Central memory CD8-positive, alpha-beta T cell (primary cell): ENCODE measurements around the gene FITM1.

ENCODE experiments used
- ATAC-seq: fragments of 150-1000 bp; cut with Tn5 transposase; replicated peaks from 2 replicates; pipeline ENCODE4 v1.10.0; 2022; ENCODE audit warnings: mild to moderate bottlenecking, moderate FRiP score, moderate number of reproducible peaks; ENCODE audit not compliant: poor library complexity, severe bottlenecking; ENCODE audit errors: extremely low read depth
- DNase-seq, 2 donors: peaks; one replicate each; pipeline ENCODE4 v3.0.0; 2021; ENCODE audit warnings: low spot score in 2 of 2
- H3K27ac Mint-ChIP-seq: one replicate; pipeline ENCODE4 v1.8.0; 2022; ENCODE audit warnings: low read depth, mild to moderate bottlenecking, moderate library complexity, mixed read lengths
- H3K27me3 Mint-ChIP-seq: one replicate; pipeline ENCODE4 v1.8.0; 2022; ENCODE audit warnings: mixed read lengths
- H3K36me3 Mint-ChIP-seq: one replicate; pipeline ENCODE4 v1.8.0; 2022; ENCODE audit warnings: mild to moderate bottlenecking, moderate library complexity, mixed read lengths; ENCODE audit not compliant: insufficient read depth
- H3K4me1 Mint-ChIP-seq: one replicate; pipeline ENCODE4 v1.8.0; 2022; ENCODE audit warnings: mixed read lengths
- H3K4me3 Mint-ChIP-seq: one replicate; pipeline ENCODE4 v1.8.0; 2022; ENCODE audit warnings: mild to moderate bottlenecking, moderate library complexity, mixed read lengths
- H3K9me3 Mint-ChIP-seq: one replicate; pipeline ENCODE4 v1.8.0; 2022; ENCODE audit warnings: mixed read lengths

Gene FITM1

GRCh38 chr14:24116128-24116814 is 14.2 kb upstream of the FITM1 start:
- Mint-ChIP-seq H3K27me3 (no peaks in the 10 kb centered on the region), H3K27ac (peak overlapping the region; percentile 19), H3K4me3 (peak overlapping the region; percentile 93), H3K9me3 (no peaks in the 10 kb centered on the region), H3K36me3 (peaks cover 42% of the 10 kb centered on the region), H3K4me1 (peaks cover 29% of the 10 kb centered on the region)
- no peak for DNase-seq
- ATAC-seq: no peak

- ATAC-seq (no peak), DNase-seq (no peak)
- H3K27ac Mint-ChIP-seq: peak overlapping the region; percentile 19
- peaks cover 29% of the 10 kb centered on the region for H3K4me1 Mint-ChIP-seq
- H3K9me3 Mint-ChIP-seq: no peaks in the 10 kb centered on the region
- peaks cover 51% of the 10 kb centered on the region for H3K36me3 Mint-ChIP-seq
- no peaks in the 10 kb centered on the region for H3K27me3 Mint-ChIP-seq
- no peak overlapping the region for H3K4me3 Mint-ChIP-seq
Observed at GRCh38 chr14:24117179-24117578, 13.3 kb upstream of the FITM1 start.

GRCh38 chr14:24119691-24120090 is 10.8 kb upstream of the FITM1 start:
- ATAC-seq (no peak), DNase-seq (no peak)
- H3K27me3 Mint-ChIP-seq: no peaks in the 10 kb centered on the region
- H3K36me3 Mint-ChIP-seq: peaks cover 53% of the 10 kb centered on the region
- H3K4me1 Mint-ChIP-seq: peaks cover 29% of the 10 kb centered on the region
- H3K4me3 Mint-ChIP-seq: no peak overlapping the region
- no peak overlapping the region for H3K27ac Mint-ChIP-seq
- no peaks in the 10 kb centered on the region for H3K9me3 Mint-ChIP-seq

- H3K4me3 Mint-ChIP-seq: no peak overlapping the region
- H3K36me3 Mint-ChIP-seq: peaks cover 47% of the 10 kb centered on the region
- H3K27ac Mint-ChIP-seq: no peak overlapping the region
- H3K4me1 Mint-ChIP-seq: peaks cover 14% of the 10 kb centered on the region
- no peaks in the 10 kb centered on the region for H3K27me3 Mint-ChIP-seq
- no peaks in the 10 kb centered on the region for H3K9me3 Mint-ChIP-seq
- ATAC-seq (no peak), DNase-seq (no peak)
Observed at GRCh38 chr14:24121210-24121609, 9.2 kb upstream of the FITM1 start.

- no peak overlapping the region for H3K4me3 Mint-ChIP-seq
- H3K4me1 Mint-ChIP-seq: peaks cover 6% of the 10 kb centered on the region
- ATAC-seq (no peak), DNase-seq (no peak)
- peaks cover 46% of the 10 kb centered on the region for H3K36me3 Mint-ChIP-seq
- H3K27ac Mint-ChIP-seq: no peak overlapping the region
- H3K27me3 Mint-ChIP-seq: no peaks in the 10 kb centered on the region
- H3K9me3 Mint-ChIP-seq: no peaks in the 10 kb centered on the region
Observed at GRCh38 chr14:24122416-24122815, 8.0 kb upstream of the FITM1 start.

- Mint-ChIP-seq H3K27me3 (no peaks in the 10 kb centered on the region), H3K27ac (no peak overlapping the region), H3K9me3 (no peaks in the 10 kb centered on the region), H3K4me3 (no peak overlapping the region), H3K36me3 (peaks cover 46% of the 10 kb centered on the region), H3K4me1 (peaks cover 6% of the 10 kb centered on the region)
- no peak for ATAC-seq
- no peak for DNase-seq
Observed at GRCh38 chr14:24122898-24123297, 7.6 kb upstream of the FITM1 start.

- ATAC-seq (no peak), DNase-seq (no peak)
- Mint-ChIP-seq H3K27ac (no peak overlapping the region), H3K4me1 (peaks cover 1% of the 10 kb centered on the region), H3K27me3 (no peaks in the 10 kb centered on the region), H3K9me3 (no peaks in the 10 kb centered on the region), H3K36me3 (peaks cover 42% of the 10 kb centered on the region), H3K4me3 (no peak overlapping the region)
Observed at GRCh38 chr14:24123424-24124417, 6.7 kb upstream of the FITM1 start.

- Mint-ChIP-seq H3K27me3 (no peaks in the 10 kb centered on the region), H3K27ac (no peak overlapping the region), H3K36me3 (peaks cover 17% of the 10 kb centered on the region), H3K4me3 (no peak overlapping the region), H3K4me1 (peaks cover 3% of the 10 kb centered on the region), H3K9me3 (no peaks in the 10 kb centered on the region)
- DNase-seq (no peak), ATAC-seq (no peak)
Observed at GRCh38 chr14:24126939-24127338, 3.5 kb upstream of the FITM1 start.

- ATAC-seq (no peak), DNase-seq (no peak)
- peaks cover 10% of the 10 kb centered on the region for H3K36me3 Mint-ChIP-seq
- peaks cover 11% of the 10 kb centered on the region for H3K4me1 Mint-ChIP-seq
- no peaks in the 10 kb centered on the region for H3K27me3 Mint-ChIP-seq
- no peak overlapping the region for H3K27ac Mint-ChIP-seq
- H3K4me3 Mint-ChIP-seq: no peak overlapping the region
- no peaks in the 10 kb centered on the region for H3K9me3 Mint-ChIP-seq
Observed at GRCh38 chr14:24127673-24128072, 2.8 kb upstream of the FITM1 start.

- H3K36me3 Mint-ChIP-seq: peaks cover 3% of the 10 kb centered on the region
- peaks cover 14% of the 10 kb centered on the region for H3K4me1 Mint-ChIP-seq
- H3K27ac Mint-ChIP-seq: no peak overlapping the region
- H3K4me3 Mint-ChIP-seq: no peak overlapping the region
- DNase-seq (no peak), ATAC-seq (no peak)
- H3K27me3 Mint-ChIP-seq: no peaks in the 10 kb centered on the region
- H3K9me3 Mint-ChIP-seq: no peaks in the 10 kb centered on the region
Observed at GRCh38 chr14:24129410-24129998, 955 bp upstream of the FITM1 start.

- H3K36me3 Mint-ChIP-seq: peaks cover 3% of the 10 kb centered on the region
- no peak overlapping the region for H3K4me3 Mint-ChIP-seq
- no peaks in the 10 kb centered on the region for H3K27me3 Mint-ChIP-seq
- no peak overlapping the region for H3K27ac Mint-ChIP-seq
- ATAC-seq (no peak), DNase-seq (no peak)
- no peaks in the 10 kb centered on the region for H3K9me3 Mint-ChIP-seq
- H3K4me1 Mint-ChIP-seq: peaks cover 25% of the 10 kb centered on the region
Observed at GRCh38 chr14:24130717-24131548, 474 bp downstream of the FITM1 start.

GRCh38 chr14:24131549-24131966 is 1.1 kb downstream of the FITM1 start:
- no peak overlapping the region for H3K4me3 Mint-ChIP-seq
- no peak for DNase-seq

More at GRCh38 chr14:24131549-24131966, 1.1 kb downstream of the FITM1 start:
- Mint-ChIP-seq H3K4me1 (peaks cover 26% of the 10 kb centered on the region), H3K9me3 (no peaks in the 10 kb centered on the region), H3K27ac (no peak overlapping the region), H3K27me3 (no peaks in the 10 kb centered on the region), H3K36me3 (peaks cover 3% of the 10 kb centered on the region)
- no peak for ATAC-seq
